Upper lobe of left lung (tissue), 4 donors: ENCODE results near the gene PIM1.

Experiments
- POLR2A ChIP-seq, 4 donors: fragments of 450-650 bp; IDR thresholded peaks; one replicate each; pipeline ENCODE4 v1.5.1; 2016 to 2017; ENCODE audit warnings: antibody characterized with exemption in 4 of 4, mild to moderate bottlenecking in 2 of 4
- TF ChIP-seq, protein P1 (sequence below), 6 experiments: fragments of 450-650 bp in 4 of 6; fragments of 200-600 bp in 2 of 6; sonication (generic) in 2 of 6; IDR thresholded peaks; one replicate each; pipeline ENCODE4 v1.5.1; 2016 to 2019; ENCODE audit warnings: antibody characterized with exemption in 6 of 6

DNA sequence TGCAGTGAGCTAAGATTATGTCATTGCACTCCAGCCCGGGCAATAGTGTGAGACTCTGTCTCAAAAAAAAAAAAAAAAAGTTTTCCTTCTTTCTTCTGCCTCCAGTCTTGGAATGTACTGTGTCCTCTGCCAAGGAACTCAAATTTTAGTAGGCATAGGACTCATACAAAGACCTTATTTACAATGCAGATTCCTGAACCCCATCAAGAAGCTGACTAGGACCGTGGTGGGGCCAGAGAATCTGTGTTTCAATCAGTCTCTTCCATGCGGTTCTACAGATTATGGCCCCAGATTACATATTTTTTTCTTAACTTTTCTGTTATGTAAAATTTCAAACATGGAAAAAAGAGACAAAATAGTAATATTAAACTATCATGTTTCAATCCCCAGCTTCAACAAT, 29.8 kb upstream of the PIM1 start:
- TF ChIP-seq, protein P1, sequence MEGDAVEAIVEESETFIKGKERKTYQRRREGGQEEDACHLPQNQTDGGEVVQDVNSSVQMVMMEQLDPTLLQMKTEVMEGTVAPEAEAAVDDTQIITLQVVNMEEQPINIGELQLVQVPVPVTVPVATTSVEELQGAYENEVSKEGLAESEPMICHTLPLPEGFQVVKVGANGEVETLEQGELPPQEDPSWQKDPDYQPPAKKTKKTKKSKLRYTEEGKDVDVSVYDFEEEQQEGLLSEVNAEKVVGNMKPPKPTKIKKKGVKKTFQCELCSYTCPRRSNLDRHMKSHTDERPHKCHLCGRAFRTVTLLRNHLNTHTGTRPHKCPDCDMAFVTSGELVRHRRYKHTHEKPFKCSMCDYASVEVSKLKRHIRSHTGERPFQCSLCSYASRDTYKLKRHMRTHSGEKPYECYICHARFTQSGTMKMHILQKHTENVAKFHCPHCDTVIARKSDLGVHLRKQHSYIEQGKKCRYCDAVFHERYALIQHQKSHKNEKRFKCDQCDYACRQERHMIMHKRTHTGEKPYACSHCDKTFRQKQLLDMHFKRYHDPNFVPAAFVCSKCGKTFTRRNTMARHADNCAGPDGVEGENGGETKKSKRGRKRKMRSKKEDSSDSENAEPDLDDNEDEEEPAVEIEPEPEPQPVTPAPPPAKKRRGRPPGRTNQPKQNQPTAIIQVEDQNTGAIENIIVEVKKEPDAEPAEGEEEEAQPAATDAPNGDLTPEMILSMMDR (IDR thresholded peaks at IDR 0.05), result no peak
- TF ChIP-seq POLR2A (IDR thresholded peaks at IDR 0.05), result no peak
